Right kidney (tissue), 9 donors: Measurements from ENCODE around the gene LIPN.
"Not testable (repeated sequence)": the region's sequence is repeated elsewhere in the genome, so short reads cannot be mapped to it uniquely, and the experiment has no call there.

Experiments
- DNase-seq: peaks from one replicate; pipeline ENCODE4 v3.0.0-alpha.2; 2016
- long read RNA-seq, 8 donors: transcript quantifications; one replicate each; lab custom pipeline, GENCODE V29; 2026

LIPN gene, protein sequence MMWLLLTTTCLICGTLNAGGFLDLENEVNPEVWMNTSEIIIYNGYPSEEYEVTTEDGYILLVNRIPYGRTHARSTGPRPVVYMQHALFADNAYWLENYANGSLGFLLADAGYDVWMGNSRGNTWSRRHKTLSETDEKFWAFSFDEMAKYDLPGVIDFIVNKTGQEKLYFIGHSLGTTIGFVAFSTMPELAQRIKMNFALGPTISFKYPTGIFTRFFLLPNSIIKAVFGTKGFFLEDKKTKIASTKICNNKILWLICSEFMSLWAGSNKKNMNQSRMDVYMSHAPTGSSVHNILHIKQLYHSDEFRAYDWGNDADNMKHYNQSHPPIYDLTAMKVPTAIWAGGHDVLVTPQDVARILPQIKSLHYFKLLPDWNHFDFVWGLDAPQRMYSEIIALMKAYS
- long read RNA-seq, donor 1 = 0 reads
- long read RNA-seq, donor 2 = 0 reads
- long read RNA-seq, donor 3 = 0 reads
- long read RNA-seq, donor 4 = 0 reads
- long read RNA-seq, donor 5 = 0 reads
- long read RNA-seq, donor 6 = 0 reads
- long read RNA-seq, donor 7 = 0 reads
- long read RNA-seq, donor 8 = 0 reads

DNA sequence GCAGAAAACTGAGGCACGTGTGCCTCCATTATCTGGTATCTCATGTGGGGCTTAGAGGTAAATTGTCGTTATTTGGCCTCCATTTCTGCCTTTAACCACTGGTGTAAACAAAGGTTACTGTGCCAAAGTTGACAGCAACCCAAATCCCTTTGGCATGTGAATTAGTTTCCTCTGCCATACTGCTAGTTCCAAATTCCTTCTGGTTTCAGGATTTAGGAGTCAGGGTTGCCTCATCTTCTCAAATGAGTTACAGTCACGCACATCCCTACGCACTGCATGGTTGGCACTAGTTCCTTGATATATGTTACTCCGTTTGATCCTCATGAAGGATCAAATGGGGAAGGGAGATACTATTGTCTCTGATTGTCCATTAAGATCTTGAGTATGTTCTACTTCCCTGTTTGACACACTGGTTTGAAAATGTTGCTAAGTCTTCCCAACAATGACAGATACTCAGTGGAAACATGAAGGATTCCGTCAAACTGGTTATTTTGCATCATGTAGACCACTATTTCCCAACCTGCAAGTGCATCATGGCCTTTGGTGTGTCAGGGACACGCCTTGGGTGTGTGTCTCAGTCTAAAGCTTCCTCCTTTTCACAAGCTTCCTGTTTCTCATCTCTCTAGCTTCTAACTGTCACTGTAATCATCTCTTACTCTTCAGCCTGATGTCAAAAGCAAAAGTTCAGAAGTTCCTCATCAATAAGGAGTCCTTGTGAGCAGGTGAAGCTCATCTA lies at the start of gene LIPN:
Gene LIPN, plus strand, starts transcription at position 655 of the 736 bp plus-strand sequence. CDS start 1,386 bp downstream, outside the sequence.
- no peak for DNase-seq

DNA sequence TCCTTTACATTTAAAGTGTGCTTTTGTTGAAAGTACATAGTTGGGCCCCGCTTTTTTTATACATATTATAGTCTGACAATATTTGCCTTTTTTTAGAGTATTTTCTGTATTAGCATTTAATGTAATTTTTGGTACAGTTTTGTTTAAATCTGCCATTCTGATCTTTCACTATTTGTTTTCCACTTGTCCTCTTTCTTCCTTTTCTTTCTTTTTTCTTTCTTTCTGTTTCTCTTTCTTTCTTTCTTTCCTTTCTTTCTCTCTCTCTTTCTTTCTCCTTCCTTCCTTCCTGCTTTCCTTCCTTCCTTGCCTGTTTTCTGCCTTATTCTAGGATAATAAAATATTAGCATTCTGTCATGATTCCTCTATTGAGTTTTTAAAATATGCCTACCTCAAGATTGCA lies 44.3 kb upstream of the LIPN start:
- DNase-seq = no peak

DNA sequence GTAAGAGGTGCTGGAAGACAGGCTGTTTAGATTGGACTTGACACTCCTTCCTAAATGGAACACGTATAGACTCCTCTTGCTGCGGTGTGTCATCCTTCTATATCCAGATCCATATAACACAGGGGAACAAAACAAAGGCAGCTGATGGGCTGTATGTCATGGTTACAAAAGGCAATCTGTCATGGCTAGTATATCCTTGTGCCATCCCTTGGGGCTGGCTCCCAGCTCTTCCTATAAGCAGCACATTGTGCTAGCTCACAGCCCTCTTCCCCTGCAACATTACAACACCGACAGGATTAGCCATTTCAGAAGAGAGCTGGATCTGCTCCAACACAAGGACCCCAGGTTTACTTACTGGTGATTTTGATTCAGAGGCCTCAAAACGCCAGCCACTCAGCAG lies 38.4 kb upstream of the LIPN start:
- DNase-seq = no peak

DNA sequence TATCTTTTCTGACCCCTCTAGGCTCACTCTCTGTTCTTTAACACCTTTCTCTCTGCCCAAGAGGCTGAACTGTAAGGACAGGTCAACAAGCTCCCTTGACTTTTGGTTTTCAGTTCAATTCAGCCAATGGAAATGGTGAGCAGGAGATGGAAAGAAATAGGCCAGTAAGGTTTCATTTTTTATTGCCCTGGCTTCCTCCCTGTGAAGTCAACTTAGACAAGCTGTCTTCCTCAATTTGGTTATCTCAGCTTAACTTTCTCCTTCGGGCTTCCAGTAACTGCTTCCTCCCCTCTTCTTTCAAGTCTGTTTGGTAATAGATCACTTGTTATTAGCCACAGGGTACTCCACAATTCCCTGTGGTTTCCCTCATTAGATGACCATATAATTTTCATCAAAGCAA lies 34.0 kb upstream of the LIPN start:
- no peak for DNase-seq

DNA sequence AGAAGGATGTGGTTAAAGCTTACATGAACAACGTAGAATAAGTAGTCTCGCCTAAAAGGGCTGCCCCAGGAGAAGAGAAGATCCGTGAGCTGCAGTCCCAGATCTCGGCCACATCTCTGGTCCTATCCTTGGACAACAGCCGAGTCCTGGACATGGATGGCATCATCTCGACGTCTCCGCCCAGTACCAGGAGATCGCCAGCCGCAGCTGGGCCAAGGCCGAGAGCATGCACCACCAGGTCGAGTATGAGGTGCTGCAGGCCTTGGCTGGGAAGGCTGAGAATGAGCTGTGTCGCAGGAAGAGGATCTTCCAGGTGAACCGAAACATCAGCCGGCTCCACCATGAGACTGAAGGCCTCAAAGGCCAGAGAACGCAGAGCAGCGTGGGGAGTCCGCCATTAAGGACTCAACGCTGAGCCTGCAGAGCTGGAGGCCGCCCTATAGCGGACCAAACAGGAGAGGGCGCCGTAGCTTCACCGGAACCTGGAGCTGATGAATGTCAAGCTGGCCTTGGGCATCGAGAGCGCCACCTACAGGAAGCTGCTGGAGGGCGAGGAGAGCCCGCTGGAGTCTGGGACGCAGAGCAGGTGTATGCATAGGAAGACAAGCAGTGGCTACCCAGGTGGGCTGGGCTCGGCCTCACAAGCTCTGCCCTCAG lies 31.6 kb upstream of the LIPN start:
- DNase-seq = no peak

DNA sequence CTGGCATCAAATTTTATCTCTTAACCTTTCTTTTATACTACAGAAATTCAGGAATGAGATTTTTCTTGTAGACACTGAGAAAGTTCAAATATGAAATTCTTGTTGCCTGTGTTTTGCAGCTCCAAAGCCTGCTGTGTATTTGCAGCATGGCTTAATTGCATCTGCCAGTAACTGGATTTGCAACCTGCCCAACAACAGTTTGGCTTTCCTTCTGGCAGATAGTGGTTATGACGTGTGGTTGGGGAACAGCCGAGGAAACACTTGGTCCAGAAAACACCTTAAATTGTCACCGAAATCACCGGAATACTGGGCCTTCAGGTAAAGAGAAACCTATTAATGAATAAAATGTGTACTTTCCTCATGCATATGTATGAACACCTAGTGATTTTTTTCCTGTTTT lies 29.0 kb upstream of the LIPN start:
- DNase-seq = no peak

DNA sequence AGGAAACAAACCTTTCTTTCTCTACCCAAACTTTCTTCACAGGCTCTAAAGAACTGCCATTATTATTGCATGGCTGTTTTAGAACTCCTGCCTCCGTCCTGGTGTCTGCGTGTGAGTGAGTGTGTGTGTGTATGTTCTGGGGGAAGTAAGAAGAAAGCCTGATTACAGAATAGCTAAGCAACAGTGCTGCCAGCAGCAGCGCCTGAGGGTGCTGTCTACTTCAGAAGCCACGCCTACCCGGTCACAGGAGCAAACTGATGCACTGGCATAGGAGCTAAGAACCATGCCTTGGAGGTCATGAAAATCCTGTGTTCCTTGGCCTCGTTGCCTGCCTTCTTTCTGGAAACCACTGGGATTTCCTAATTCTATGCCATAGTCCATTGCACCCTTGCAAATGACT lies 28.5 kb upstream of the LIPN start:
- no peak for DNase-seq

DNA sequence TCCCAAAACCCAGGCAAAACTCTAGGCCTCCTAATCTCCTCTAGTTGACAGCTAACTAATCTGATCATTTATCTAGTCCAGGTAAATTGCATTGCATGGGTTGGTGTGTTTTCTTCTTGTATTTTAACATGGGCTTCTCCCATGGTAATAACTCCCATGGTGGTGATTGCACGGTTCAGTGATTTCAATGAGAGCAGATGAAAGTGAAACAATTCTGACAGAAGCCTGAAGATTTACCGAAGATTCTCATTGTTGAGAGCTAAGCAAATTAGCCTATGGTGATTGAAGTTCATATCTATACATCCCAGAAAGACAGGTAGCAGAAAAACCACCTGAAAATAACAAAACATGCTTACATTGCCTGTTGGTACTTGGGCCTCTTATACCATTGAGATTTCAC lies 26.6 kb upstream of the LIPN start:
- no peak for DNase-seq

DNA sequence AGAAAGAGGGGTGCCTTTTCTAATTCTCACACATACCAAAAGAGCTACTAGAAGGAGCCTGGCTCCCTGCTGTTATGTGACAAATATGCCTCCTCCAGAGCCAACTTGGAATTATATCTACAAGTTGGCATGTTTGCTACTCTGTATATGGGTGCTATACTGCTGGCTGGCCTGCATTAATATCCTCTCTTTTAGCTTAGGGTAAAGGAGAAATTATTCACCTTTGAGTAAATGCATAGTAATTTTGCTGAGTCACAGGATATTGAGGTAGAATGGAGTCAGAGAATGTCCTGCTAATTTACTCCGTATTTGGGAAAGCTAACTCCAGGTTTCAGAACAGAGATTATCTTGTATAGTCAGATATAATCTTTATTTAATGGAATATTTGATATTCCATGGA lies 24.2 kb upstream of the LIPN start:
- no peak for DNase-seq

DNA sequence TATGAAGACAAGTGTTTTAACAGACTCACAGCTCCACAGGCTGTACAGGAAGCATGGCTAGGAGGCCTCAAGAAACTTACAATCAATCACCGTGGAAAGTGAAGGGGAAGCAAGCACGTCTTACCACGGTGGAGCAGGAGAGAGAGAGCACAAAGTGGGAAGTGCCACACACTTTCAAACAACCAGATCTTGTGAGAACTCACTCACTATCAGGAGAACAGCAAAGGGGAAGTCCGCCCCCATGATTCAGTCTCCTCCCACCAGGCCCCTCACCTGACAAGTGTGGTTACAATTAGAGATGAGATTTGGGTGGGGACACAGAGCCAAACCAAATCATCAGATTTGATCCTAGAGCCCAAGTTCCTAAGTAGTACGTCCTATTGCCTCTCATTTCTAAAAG lies 17.9 kb upstream of the LIPN start:
- DNase-seq = not testable (repeated sequence)

DNA sequence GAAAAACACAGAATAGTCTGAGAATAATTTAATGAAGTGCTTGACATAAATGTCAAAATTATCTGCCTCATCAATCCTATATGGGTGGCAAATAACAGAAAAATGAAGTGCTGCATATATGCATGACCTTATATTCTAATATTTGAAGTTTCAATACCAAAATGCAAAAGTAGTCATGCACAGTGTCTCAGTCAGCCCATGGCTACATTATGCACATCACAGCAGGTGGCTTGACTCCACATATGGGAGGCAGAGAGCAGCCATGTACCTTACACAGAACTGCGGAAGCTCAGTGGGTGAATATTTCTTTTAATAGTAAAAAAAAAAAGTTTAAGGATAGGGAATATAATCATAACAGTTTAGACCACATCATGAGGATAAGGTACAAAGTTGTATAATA lies 17.4 kb upstream of the LIPN start:
- DNase-seq = no peak

DNA sequence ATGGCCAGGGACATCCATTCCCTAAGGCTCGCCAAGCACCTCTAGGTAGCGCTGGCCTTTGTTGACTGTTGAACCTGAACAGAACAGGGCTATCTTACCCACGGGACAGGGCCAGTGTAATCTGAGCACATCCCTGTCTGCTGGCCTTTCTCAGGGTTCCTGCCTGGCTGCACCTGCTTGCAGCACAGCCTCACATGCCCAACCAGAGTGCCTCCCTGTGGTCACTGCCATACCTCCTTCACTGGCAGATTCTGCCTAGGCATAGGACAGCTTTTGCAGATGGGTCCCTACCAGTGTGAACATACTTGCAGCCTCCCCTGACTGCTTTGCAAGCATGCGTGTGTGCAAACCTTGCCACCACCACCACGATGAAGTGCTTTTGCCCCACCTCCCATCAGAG lies 15.8 kb upstream of the LIPN start:
- no peak for DNase-seq

DNA sequence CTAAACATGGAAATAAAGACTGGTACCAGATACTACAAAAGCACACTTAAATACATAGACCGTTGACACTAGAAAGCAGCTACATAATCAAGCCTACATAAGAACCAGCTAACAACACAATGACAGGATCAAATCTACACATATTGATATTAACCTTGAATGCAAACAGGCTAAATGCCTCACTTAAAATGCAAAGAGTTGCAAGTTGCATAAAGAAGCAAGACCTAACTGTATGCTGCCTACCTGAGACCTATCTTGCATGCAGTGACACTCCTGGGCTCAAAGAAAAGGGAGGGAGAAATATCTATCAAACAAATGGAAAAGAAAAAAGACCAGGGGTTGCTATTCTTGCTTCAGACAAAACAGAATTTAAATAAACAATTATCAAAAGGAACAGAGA lies 14.2 kb upstream of the LIPN start:
- DNase-seq = no peak

DNA sequence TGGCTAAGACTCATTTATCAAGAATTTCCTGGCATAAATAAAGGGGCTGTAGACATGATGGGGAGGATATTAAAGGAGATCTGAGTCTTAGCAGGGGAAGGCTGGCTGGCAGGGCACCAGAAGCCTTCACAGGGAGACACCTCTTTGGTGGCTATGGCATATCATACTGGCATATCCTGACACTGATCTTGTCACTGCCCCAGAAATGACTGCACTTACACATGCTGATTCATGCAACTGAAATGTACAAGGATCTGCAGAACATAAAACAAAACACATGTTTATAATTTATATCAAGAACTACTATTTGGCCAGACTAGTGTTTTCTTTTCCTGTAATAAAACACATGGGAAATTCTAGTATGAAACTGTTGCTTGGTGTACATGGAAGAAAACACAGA lies 5.5 kb upstream of the LIPN start:
- no peak for DNase-seq

DNA sequence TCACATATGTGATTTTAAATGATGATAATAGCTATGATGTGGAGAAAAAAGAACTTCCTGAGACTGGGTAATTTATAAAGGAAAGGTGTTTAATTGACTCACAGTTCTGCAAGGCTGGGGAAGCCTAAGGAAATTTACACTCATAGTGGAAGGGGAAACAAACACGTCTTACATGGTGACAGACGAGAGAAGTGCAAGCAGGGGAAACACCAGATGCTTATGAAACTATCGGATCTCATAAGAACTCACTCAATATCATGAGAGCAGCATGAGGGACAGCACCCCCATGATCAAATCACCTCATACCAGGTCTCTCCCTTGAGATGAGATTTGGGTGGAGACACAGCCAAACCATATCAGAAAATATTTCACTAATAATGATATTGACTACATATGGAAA lies 4.1 kb upstream of the LIPN start:
- no peak for DNase-seq

DNA sequence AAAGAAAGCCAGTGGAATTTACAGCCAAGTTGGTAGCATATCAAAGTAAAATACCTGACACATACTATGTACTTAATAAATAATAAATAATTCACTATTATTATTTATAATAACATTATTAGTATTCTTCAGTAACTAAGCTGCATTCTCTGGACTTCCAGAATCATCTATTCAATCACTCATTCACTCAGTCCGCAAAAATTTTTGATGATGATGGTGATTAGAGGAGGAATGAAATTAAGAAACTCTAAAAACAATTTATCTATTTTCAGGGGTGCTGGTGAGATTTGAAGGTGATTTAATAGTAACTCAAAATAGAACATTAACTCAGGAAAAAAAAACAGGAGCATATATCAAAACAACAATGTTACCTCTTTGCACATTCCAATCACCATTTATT lies 3.2 kb upstream of the LIPN start:
- DNase-seq = no peak

DNA sequence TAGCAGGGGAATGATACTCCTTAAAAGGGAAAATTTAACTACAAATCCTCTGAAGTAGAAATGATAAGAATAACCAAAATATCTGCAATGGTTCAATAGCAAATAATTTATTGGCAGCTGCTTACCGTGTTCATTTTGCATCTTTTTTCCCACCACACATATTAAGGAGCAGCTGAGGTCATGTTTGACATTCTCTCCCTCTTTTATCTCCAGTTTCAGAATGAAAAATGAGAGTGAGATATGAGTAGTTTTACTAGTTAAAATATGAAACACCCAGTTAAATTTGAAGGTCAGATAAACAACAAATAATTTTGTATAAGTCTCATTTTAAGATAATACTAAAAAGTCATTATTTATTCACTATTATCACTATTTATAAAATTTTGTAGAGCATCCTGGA lies 3.1 kb downstream of the LIPN start:
- no peak for DNase-seq

DNA sequence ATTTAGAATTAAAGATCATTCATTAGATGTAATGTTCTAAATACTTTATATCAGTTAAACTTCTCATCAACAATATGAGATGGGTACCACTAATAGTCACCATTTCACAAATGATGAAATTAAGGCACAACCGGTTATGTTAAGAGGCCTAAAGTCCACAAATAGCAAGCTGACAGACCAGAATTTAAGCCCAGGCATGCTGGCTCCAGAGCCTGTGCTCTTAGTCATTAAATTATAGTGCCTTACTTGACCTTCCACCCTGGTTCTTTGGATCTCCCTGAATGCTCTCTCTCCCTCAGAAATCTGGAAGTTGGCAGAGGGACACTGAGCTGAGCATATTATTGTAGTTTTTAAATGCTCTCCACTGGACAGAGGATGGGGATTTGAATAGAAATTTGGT lies 3.6 kb downstream of the LIPN start:
- DNase-seq = no peak

DNA sequence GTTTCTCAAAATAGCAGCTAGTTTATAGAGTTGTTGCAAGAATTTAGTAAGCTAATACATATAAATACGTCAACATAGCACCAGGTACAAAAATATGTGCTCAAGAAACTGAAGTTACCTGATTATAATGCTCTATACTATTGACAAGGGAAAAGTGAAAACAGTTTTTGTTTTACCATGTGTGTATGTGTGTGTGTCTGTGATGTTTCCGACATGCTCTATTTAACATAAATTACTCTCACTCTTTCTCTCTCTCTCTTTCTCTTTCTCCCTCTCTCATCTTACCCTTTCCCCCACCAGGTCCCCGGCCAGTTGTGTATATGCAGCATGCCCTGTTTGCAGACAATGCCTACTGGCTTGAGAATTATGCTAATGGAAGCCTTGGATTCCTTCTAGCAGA lies 4.3 kb downstream of the LIPN start:
- no peak for DNase-seq

DNA sequence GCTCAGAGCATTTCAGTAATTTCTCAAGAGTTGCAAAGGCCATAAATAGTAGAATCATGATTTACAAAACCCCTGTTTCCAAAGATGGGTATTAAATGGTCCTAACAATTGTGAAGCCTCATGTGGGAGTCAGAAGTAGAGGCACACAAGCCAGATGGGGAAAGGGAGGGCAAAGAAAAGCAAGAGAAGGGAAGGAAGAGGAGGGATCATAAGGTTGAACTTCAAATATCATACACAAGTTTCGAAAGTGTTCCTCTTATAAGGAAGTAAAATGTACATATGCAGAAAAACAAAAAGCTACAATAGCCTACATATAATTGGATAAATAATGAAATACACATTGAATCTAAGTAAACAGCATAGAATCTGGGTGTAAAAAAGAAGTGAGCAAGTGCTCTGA lies 6.0 kb downstream of the LIPN start:
- DNase-seq = no peak

DNA sequence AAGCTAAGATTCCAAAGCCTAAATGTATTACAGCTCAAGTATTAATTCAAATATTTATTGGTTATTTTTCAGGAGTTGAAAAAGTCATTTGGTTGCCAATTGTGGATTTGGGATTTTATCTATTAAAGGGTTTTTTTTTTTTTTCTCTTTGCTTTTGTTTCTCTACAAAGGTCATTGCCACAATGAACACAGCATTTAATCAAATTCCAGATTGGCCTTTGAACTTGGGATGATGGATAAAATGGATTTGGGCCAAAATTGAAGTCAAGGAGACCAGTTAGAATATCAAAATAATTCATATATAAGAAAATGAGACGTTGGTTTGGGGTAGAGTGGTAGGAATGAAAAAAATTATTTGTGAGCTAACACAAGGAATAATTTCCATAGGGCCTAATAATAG lies 9.6 kb downstream of the LIPN start:
- no peak for DNase-seq

DNA sequence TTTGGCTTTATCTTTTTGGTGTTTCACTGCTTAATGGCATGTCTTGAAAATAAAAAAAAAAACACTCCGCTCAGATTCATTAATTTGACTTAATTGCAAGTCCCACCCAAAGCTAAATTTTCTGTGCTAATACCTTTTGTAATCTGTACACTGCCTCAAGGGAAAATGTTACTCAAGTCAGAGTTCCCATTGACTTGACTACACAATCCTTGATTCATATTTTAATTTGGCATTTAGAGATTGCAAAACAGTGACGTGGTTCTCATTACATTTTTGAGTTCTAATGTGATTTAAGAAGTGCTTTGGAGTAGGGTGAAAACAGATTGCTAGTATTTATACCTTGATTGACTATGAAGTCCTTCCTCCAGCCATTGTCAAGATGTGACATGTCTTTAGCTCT lies 21.4 kb downstream of the LIPN start:
- no peak for DNase-seq

DNA sequence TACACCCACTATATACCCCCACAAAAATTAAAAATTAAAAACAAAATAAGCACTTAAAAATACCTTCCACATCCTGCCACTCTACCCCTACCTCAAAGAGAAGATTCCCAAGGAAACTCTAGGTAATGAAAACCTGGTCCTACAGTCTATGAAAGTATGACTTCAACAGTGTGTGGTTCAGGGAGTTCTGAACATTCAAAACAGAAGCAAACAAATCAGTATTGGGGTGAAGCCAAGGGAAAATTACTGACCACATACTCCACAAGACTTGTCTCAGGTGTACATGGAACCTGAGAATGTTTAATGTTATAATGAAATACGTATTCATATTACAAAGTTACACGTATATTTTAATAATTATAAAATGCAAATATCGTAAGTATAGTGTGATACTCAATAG lies 22.4 kb downstream of the LIPN start:
- DNase-seq = no peak
